Peyer's patch (tissue), 4 donors: ENCODE measurements around the gene IFIT5.
"Not testable (repeated sequence)": the region's sequence is repeated elsewhere in the genome, so short reads cannot be mapped to it uniquely, and the experiment has no call there.

Source experiments
- CTCF ChIP-seq, 6 experiments: fragments of 450-650 bp in 4 of 6; fragments of 200-600 bp in 2 of 6; sonication (generic) in 1 of 6; IDR thresholded peaks; one replicate each; pipeline ENCODE4 v1.5.1; 2017 to 2019; ENCODE audit warnings: antibody characterized with exemption in 6 of 6, mild to moderate bottlenecking in 3 of 6, moderate library complexity in 1 of 6
- POLR2A ChIP-seq, 2 donors: fragments of 450-650 bp; IDR thresholded peaks; one replicate each; pipeline ENCODE4 v1.5.1; 2017; ENCODE audit warnings: antibody characterized with exemption in 2 of 2, mild to moderate bottlenecking in 2 of 2, moderate library complexity in 2 of 2

DNA sequence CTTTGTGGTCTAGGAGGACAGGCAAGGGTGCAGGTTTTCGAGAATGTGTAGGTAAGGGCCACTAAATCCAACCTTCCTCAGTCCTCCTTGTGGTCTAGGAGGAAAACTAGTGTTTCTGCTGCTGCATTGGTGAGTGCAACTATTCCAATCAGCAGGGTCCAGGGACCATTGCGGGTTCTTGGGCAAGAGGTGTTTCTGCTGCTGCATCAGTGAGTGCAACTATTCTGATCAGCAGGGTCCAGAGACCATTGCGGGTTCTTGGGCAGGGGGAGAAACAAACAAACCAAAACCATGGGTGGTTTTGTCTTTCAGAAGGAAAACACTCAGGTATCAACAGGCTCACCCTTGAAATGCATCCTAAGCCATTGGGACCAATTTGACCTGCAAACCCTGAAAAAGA lies 6.6 kb upstream of the IFIT5 start:
- not testable (repeated sequence) for TF ChIP-seq CTCF, POLR2A (IDR thresholded peaks at IDR 0.05)
